CD4-positive, CD25-positive, alpha-beta regulatory T cell (primary cell): ENCODE data around the gene CATSPERB. TPM values are rescaled to one million over a fixed set of nuclear protein-coding genes. Genes with fewer than 3 reads are reported as not detected.
"Not testable (repeated sequence)": the region's sequence is repeated elsewhere in the genome, so short reads cannot be mapped to it uniquely, and the experiment has no call there.

Experiments
- ATAC-seq, 2 donors: fragments of 150-1000 bp; cut with Tn5 transposase; one replicate each; pipeline ENCODE4 v1.10.0; 2021; ENCODE audit warnings: low read depth in 2 of 2, moderate number of reproducible peaks in 2 of 2, moderate library complexity in 1 of 2
- DNase-seq, 3 donors: peaks; one replicate each; pipeline versions ENCODE4 v3.0.0 to v3.0.0-alpha.2; 2012 to 2022; ENCODE audit warnings: mixed read lengths in 1 of 3
- H3K27ac ChIP-seq: one replicate; pipeline ENCODE4 v1.7.0; 2013; ENCODE audit warnings: mild to moderate bottlenecking, low read length; ENCODE audit not compliant: insufficient read depth, poor library complexity, severe bottlenecking
- H3K27me3 ChIP-seq: one replicate; pipeline ENCODE4 v1.7.0; 2013; ENCODE audit warnings: low read length; ENCODE audit not compliant: control insufficient read depth, insufficient read depth
- H3K36me3 ChIP-seq: one replicate; pipeline ENCODE4 v1.7.0; 2013; ENCODE audit warnings: mild to moderate bottlenecking, low read length, moderate library complexity; ENCODE audit not compliant: control insufficient read depth, insufficient read depth
- H3K4me1 ChIP-seq: 2 replicates; pipeline ENCODE4 v1.7.0; 2013; ENCODE audit warnings: mild to moderate bottlenecking, low read length; ENCODE audit not compliant: insufficient read depth, control insufficient read depth, poor library complexity, severe bottlenecking
- H3K4me3 ChIP-seq: one replicate; pipeline ENCODE4 v1.7.0; 2013; ENCODE audit warnings: low read depth, mild to moderate bottlenecking, low read length, moderate library complexity
- H3K9me3 ChIP-seq, 2 experiments: 1 replicate in 1 of 2; 2 replicates in 1 of 2; pipeline ENCODE4 v1.7.0; 2013; ENCODE audit warnings: low read length in 2 of 2, mild to moderate bottlenecking in 1 of 2, moderate library complexity in 1 of 2; ENCODE audit not compliant: control insufficient read depth in 2 of 2
- H3K27ac Mint-ChIP-seq, 3 donors: one replicate each; pipeline ENCODE4 v1.8.0; 2020 to 2022; ENCODE audit warnings: mild to moderate bottlenecking in 3 of 3, mixed read lengths in 3 of 3, moderate library complexity in 2 of 3
- H3K27me3 Mint-ChIP-seq: one replicate; pipeline ENCODE4 v1.8.0; 2022; ENCODE audit warnings: mild to moderate bottlenecking, mixed read lengths
- H3K36me3 Mint-ChIP-seq: one replicate; pipeline ENCODE4 v1.8.0; 2020; ENCODE audit warnings: mixed read lengths
- H3K4me1 Mint-ChIP-seq, 4 donors: one replicate each; pipeline ENCODE4 v1.8.0; 2020 to 2022; ENCODE audit warnings: mixed read lengths in 4 of 4, mild to moderate bottlenecking in 1 of 4
- H3K4me3 Mint-ChIP-seq, 4 donors: one replicate each; pipeline ENCODE4 v1.8.0; 2020 to 2022; ENCODE audit warnings: mild to moderate bottlenecking in 4 of 4, mixed read lengths in 4 of 4, moderate library complexity in 3 of 4
- H3K9me3 Mint-ChIP-seq, 7 donors: one replicate each; pipeline ENCODE4 v1.8.0; 2020 to 2022; ENCODE audit warnings: mixed read lengths in 7 of 7, mild to moderate bottlenecking in 3 of 7, moderate library complexity in 2 of 7
- polyA plus RNA-seq, 4 donors: library from polyadenylated mRNA; unstranded; fragments of 300-500 nt; fragmentation: Illumina TruSeq; gene quantifications; one replicate each; pipeline ENCODE4 v1.2.3, GENCODE V29; 2021
- total RNA-seq: library from RNA; stranded (reverse); gene quantifications from one replicate; pipeline ENCODE4 v1.2.3, GENCODE V29; 2022

CATSPERB gene
- total and polyA plus RNA-seq, 5 donors from 2014 or later, result 0.24 to 2.7 TPM; not detected in 3

GRCh38 chr14:91611528-91611927, 120.4 kb downstream of the CATSPERB start:
- Mint-ChIP-seq H3K9me3 (peaks cover 0 to 2% (median 0%) of the 10 kb centered on the region in 7 donors), H3K27ac (no peak overlapping the region), H3K27me3 (peaks cover 8% of the 10 kb centered on the region), H3K36me3 (no peaks in the 10 kb centered on the region), H3K4me1 (no peaks in the 10 kb centered on the region), H3K4me3 (no peak overlapping the region)
- Histone ChIP-seq H3K4me3 (no peak overlapping the region), H3K4me1 (no peaks in the 10 kb centered on the region), H3K36me3 (no peaks in the 10 kb centered on the region), H3K27me3 (no peaks in the 10 kb centered on the region), H3K27ac (no peak overlapping the region), H3K9me3 (no peaks in the 10 kb centered on the region)
- no peak for DNase-seq
- no peak for ATAC-seq

DNA sequence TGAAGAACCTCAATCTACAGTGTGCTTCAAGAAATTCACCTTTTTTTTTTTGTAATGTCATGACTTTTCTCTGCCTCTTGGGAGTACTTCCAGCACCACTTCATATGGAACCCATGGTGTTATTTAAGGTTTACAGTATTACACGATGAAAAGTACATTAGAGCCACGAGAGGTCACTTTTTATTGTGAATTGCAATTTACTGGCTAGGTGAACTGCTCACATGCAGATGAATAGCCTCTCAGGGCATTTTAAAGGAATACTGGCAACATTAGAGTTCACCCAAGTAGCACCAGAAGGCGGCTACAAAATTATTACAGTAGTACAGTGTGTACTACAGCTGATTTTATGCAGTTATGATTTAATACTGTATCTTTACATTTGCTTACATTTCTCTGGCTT, 122.7 kb downstream of the CATSPERB start:
- Mint-ChIP-seq H3K36me3 (no peaks in the 10 kb centered on the region), H3K27me3 (peaks cover 8% of the 10 kb centered on the region), H3K9me3 (peaks cover 0 to 2% (median 0%) of the 10 kb centered on the region in 7 donors), H3K27ac (no peak overlapping the region), H3K4me1 (no peaks in the 10 kb centered on the region), H3K4me3 (no peak overlapping the region)
- no peak for DNase-seq
- Histone ChIP-seq H3K4me3 (no peak overlapping the region), H3K36me3 (no peaks in the 10 kb centered on the region), H3K9me3 (no peaks in the 10 kb centered on the region), H3K27ac (no peak overlapping the region), H3K27me3 (peaks cover 2% of the 10 kb centered on the region), H3K4me1 (no peaks in the 10 kb centered on the region)
- ATAC-seq, result no peak

GRCh38 chr14:91607322-91608047, 124.4 kb downstream of the CATSPERB start:
- DNase-seq (no peak), ATAC-seq (no peak)
- Mint-ChIP-seq H3K4me1 (no peaks in the 10 kb centered on the region), H3K4me3 (no peak overlapping the region), H3K9me3 (peaks cover 0 to 3% (median 0%) of the 10 kb centered on the region in 7 donors), H3K27ac (no peak overlapping the region), H3K27me3 (peaks cover 18% of the 10 kb centered on the region), H3K36me3 (no peaks in the 10 kb centered on the region)
- Histone ChIP-seq H3K4me3 (no peak overlapping the region), H3K27me3 (peaks cover 2% of the 10 kb centered on the region), H3K9me3 (no peaks in the 10 kb centered on the region), H3K27ac (no peak overlapping the region), H3K4me1 (no peaks in the 10 kb centered on the region), H3K36me3 (no peaks in the 10 kb centered on the region)

- no peaks in the 10 kb centered on the region for H3K36me3 Mint-ChIP-seq
- ATAC-seq (no peak), DNase-seq (no peak)
- H3K27ac Mint-ChIP-seq, result no peak overlapping the region
- peaks cover 0 to 4% (median 0%) of the 10 kb centered on the region in 7 donors for H3K9me3 Mint-ChIP-seq
- Histone ChIP-seq H3K9me3 (no peaks in the 10 kb centered on the region), H3K4me3 (no peak overlapping the region), H3K27me3 (peaks cover 2% of the 10 kb centered on the region), H3K36me3 (no peaks in the 10 kb centered on the region), H3K27ac (no peak overlapping the region), H3K4me1 (no peaks in the 10 kb centered on the region)
- H3K4me1 Mint-ChIP-seq, result no peaks in the 10 kb centered on the region
- H3K27me3 Mint-ChIP-seq, result peaks cover 21% of the 10 kb centered on the region
- no peak overlapping the region for H3K4me3 Mint-ChIP-seq
Observed at GRCh38 chr14:91606851-91607250, 125.0 kb downstream of the CATSPERB start.

GRCh38 chr14:91604611-91605010, 127.3 kb downstream of the CATSPERB start:
- H3K4me1 Mint-ChIP-seq, H3K4me3 ChIP-seq, H3K9me3 ChIP-seq, H3K4me3 Mint-ChIP-seq, DNase-seq, ATAC-seq, H3K36me3 ChIP-seq, H3K36me3 Mint-ChIP-seq, H3K27ac ChIP-seq, H3K9me3 Mint-ChIP-seq, H3K27me3 ChIP-seq, H3K4me1 ChIP-seq: not testable (repeated sequence)
- Mint-ChIP-seq H3K27me3 (peaks cover 23% of the 10 kb centered on the region), H3K27ac (peak overlapping the region in 1 of 3 donors; percentile 38)

DNA sequence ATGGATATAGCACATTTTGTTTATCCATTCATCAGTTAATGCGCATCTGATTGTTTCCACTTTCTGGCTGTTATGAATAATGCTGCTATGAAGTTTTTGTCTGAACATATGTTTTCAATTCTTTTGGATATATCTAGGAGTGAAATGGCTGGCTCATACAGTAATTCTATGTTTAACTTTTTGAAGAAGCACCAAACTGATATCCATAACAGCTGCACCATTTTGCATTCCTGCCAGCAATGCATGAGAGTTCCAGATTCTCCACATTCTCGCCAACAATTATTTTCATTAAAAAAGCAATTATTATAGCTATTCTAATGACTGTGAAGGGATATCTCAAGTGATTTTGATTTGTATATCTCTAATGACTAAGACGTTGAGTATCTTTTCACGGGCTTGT, 131.9 kb downstream of the CATSPERB start:
- no peak overlapping the region for H3K27ac ChIP-seq
- no peak overlapping the region for H3K4me3 Mint-ChIP-seq
- H3K27ac Mint-ChIP-seq, result no peak overlapping the region
- DNase-seq (no peak), ATAC-seq (no peak)
- no peaks in the 10 kb centered on the region for H3K4me1 Mint-ChIP-seq
- H3K27me3 ChIP-seq, result peaks cover 2% of the 10 kb centered on the region
- peaks cover 0 to 8% (median 0%) of the 10 kb centered on the region in 7 donors for H3K9me3 Mint-ChIP-seq
- H3K4me3 ChIP-seq, result no peak overlapping the region
- H3K4me1 ChIP-seq, result no peaks in the 10 kb centered on the region
- H3K9me3 ChIP-seq, result peaks cover 0 to 5% of the 10 kb centered on the region in 2 experiments
- H3K27me3 Mint-ChIP-seq, result peaks cover 19% of the 10 kb centered on the region
- H3K36me3 Mint-ChIP-seq, result no peaks in the 10 kb centered on the region
- no peaks in the 10 kb centered on the region for H3K36me3 ChIP-seq

DNA sequence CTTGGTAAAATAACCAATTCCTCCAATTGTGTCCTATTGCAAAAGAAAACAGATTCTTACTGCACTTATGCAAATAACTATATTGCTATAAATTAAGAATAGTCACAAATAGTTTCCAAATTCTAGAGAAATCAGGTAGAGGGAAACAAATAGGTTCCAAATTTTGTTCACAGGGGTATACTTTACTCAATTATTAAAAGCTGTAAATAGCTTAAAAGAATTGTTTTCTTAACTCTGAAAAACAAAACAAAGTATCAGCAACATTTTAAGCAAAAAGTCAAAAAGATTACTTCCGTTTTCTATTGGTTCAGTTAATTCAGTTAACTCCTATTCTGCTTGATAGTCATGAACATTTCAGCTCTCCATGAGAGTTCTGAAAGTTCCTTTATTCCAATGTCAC, 136.2 kb downstream of the CATSPERB start:
- no peak for DNase-seq
- Mint-ChIP-seq H3K4me1 (no peaks in the 10 kb centered on the region), H3K9me3 (peaks cover 0 to 9% (median 4%) of the 10 kb centered on the region in 7 donors), H3K27ac (no peak overlapping the region), H3K4me3 (no peak overlapping the region), H3K27me3 (peaks cover 4% of the 10 kb centered on the region), H3K36me3 (no peaks in the 10 kb centered on the region)
- Histone ChIP-seq H3K9me3 (peaks cover 0 to 5% of the 10 kb centered on the region in 2 experiments), H3K4me3 (no peak overlapping the region), H3K27me3 (peaks cover 2% of the 10 kb centered on the region), H3K36me3 (no peaks in the 10 kb centered on the region), H3K4me1 (no peaks in the 10 kb centered on the region), H3K27ac (no peak overlapping the region)
- no peak for ATAC-seq

GRCh38 chr14:91593957-91594356, 137.9 kb downstream of the CATSPERB start:
- H3K27ac Mint-ChIP-seq, H3K4me3 ChIP-seq, H3K27me3 ChIP-seq, H3K36me3 Mint-ChIP-seq, H3K9me3 ChIP-seq, H3K9me3 Mint-ChIP-seq, H3K27ac ChIP-seq, H3K36me3 ChIP-seq, DNase-seq, H3K4me3 Mint-ChIP-seq, H3K27me3 Mint-ChIP-seq, H3K4me1 ChIP-seq, H3K4me1 Mint-ChIP-seq, ATAC-seq: not testable (repeated sequence)
